Right cardiac atrium (tissue), 5 donors: ENCODE data around the gene OR14A2. TPM values are rescaled to one million over a fixed set of nuclear protein-coding genes. Genes with fewer than 3 reads are reported as not detected.
A peak's percentile ranks its signal among the peaks of the same experiment; 100 is the strongest.
"Not testable (repeated sequence)": the region's sequence is repeated elsewhere in the genome, so short reads cannot be mapped to it uniquely, and the experiment has no call there.

ENCODE experiments used
- ATAC-seq, 2 donors: fragments of 200-7000 bp; cut with Tn5 transposase; one replicate each; pipeline versions ENCODE4 v1.8.0 to v1.9.1; 2020; ENCODE audit warnings: moderate library complexity in 2 of 2, mild to moderate bottlenecking in 1 of 2
- DNase-seq, 3 donors: peaks; one replicate each; pipeline ENCODE4 v3.0.0-alpha.2; 2020
- H3K27ac ChIP-seq: one replicate; pipeline ENCODE4 v1.5.1; 2013; ENCODE audit warnings: mild to moderate bottlenecking, low read length, control low read depth, moderate library complexity
- H3K27me3 ChIP-seq: one replicate; pipeline ENCODE4 v1.6.1; 2013; ENCODE audit not compliant: control insufficient read depth, insufficient read depth
- H3K4me1 ChIP-seq: one replicate; pipeline ENCODE4 v1.6.1; 2013; ENCODE audit warnings: low read length; ENCODE audit not compliant: control insufficient read depth, insufficient read depth
- H3K4me3 ChIP-seq: one replicate; pipeline ENCODE4 v1.5.1; 2013; ENCODE audit warnings: low read length, control low read depth
- H3K9me3 ChIP-seq: one replicate; pipeline ENCODE4 v1.6.1; 2013; ENCODE audit warnings: low read length; ENCODE audit not compliant: control insufficient read depth
- WGBS: extraction: QIAGEN DNeasy Blood & Tissue Kit; methylation state at CpG from one replicate; pipeline ENCODE4 v1.1.7; 2013; 5-methylcytosine and 5-hydroxymethylcytosine counted together
- intact Hi-C, 4 donors: fragments of 100-400 bp; cut with DNase I; formaldehyde crosslinking; loops; one replicate each; pipeline versions ENCODE4 v1.11.0 to v1.14.0; 2022 to 2023
- long read RNA-seq, 4 donors: library from polyadenylated mRNA; unstranded; transcript quantifications; one replicate each; pipeline ENCODE4 v2.0.0, GENCODE V29; 2020 to 2021
- polyA plus RNA-seq: library from polyadenylated mRNA; stranded (reverse); fragments of 200-250 nt; gene quantifications from one replicate; pipeline ENCODE4 v1.2.3, GENCODE V29; 2013
- total RNA-seq, 4 donors: library from RNA; stranded (reverse); fragmentation: NEBNext Ultra II Directional; extraction: Animal tissue kit (Norgen Biotek cat#: 25700); gene quantifications; one replicate each; pipeline ENCODE4 v1.2.1, GENCODE V29; 2021
- donor health status: healthy with polysubstance abuse.
- donor health status: DM: no; HTN: yes; CAD: no.
- donor health status: DM: no; HTN: no; CAD: no.
- donor health status: DM: no; HTN: yes; CAD: no; lungs with severe emphysema.
- donor health status: DM: yes; HTN: yes; CAD: no.

The OR14A2 gene
- total RNA-seq = not detected
- polyA plus RNA-seq = not detected
- long read RNA-seq, donor 1 = 0 reads
- long read RNA-seq, donor 2 = 0 reads
- long read RNA-seq, donor 3 = 0 reads
- long read RNA-seq, donor 4 = 0 reads

GRCh38 chr1:247748041-247748440, at the start of gene OR14A2:
OR14A2 (minus strand) TSS chr1:247748141.
- no peak within 1 kb of the TSS for H3K4me3 ChIP-seq
- H3K4me1 ChIP-seq = no peaks in the 10 kb centered on the region
- H3K27me3 ChIP-seq = no peaks in the 10 kb centered on the region
- no peak for ATAC-seq
- intact Hi-C loops = no loop called here
- H3K27ac ChIP-seq = no peak within 1 kb of the TSS
- H3K9me3 ChIP-seq = no peaks in the 10 kb centered on the region
- no peak for DNase-seq
- WGBS = 92% methylated on average over 2 of the region's 2 CpGs

GRCh38 chr1:247797518-247797917, 49.6 kb upstream of the OR14A2 start:
- H3K9me3 ChIP-seq = no peaks in the 10 kb centered on the region
- H3K27me3 ChIP-seq = no peaks in the 10 kb centered on the region
- no peaks in the 10 kb centered on the region for H3K4me1 ChIP-seq
- no peak overlapping the region for H3K4me3 ChIP-seq
- no peak for ATAC-seq
- no peak for DNase-seq
- intact Hi-C loops = no loop called here
- H3K27ac ChIP-seq = no peak overlapping the region
- under 1% methylated on average over 2 of the region's 2 CpGs for WGBS

GRCh38 chr1:247769603-247770002, 21.7 kb upstream of the OR14A2 start:
- no peaks in the 10 kb centered on the region for H3K27me3 ChIP-seq
- DNase-seq (no peak), ATAC-seq (no peak)
- no peaks in the 10 kb centered on the region for H3K4me1 ChIP-seq
- H3K27ac ChIP-seq = no peak overlapping the region
- H3K9me3 ChIP-seq = no peaks in the 10 kb centered on the region
- H3K4me3 ChIP-seq = no peak overlapping the region
- intact Hi-C loops = no loop called here

- no peak for ATAC-seq
- WGBS = 92% methylated on average over 3 of the region's 3 CpGs
Measured at GRCh38 chr1:247760456-247760855, 12.5 kb upstream of the OR14A2 start, which contains the start of gene OR1C1. OR1C1 (minus strand) TSS chr1:247760556; CDS start chr1:247758406, 2,150 bp downstream.

GRCh38 chr1:247754311-247754710, 6.4 kb upstream of the OR14A2 start:
- H3K27me3 ChIP-seq, ATAC-seq, H3K27ac ChIP-seq, DNase-seq, H3K4me1 ChIP-seq, intact Hi-C loops, H3K9me3 ChIP-seq, H3K4me3 ChIP-seq: not testable (repeated sequence)
- 90% methylated on average over 1 of the region's 1 CpG for WGBS

More at GRCh38 chr1:247760456-247760855, 12.5 kb upstream of the OR14A2 start, which contains the start of gene OR1C1:
- H3K4me1 ChIP-seq = no peaks in the 10 kb centered on the region
- intact Hi-C loops = no loop called here
- no peaks in the 10 kb centered on the region for H3K27me3 ChIP-seq
- H3K27ac ChIP-seq = no peak within 1 kb of the TSS
- no peak for DNase-seq
- H3K4me3 ChIP-seq = no peak within 1 kb of the TSS
- no peaks in the 10 kb centered on the region for H3K9me3 ChIP-seq

GRCh38 chr1:247749870-247750269, 1.9 kb upstream of the OR14A2 start:
- intact Hi-C loops = no loop called here
- Histone ChIP-seq H3K27me3 (no peaks in the 10 kb centered on the region), H3K9me3 (no peaks in the 10 kb centered on the region), H3K27ac (no peak overlapping the region), H3K4me3 (no peak overlapping the region), H3K4me1 (no peaks in the 10 kb centered on the region)
- DNase-seq = peak in 2 of 3 donors; percentile 13 to 21
- 91% methylated on average over 1 of the region's 1 CpG for WGBS
- ATAC-seq = peak in 1 of 2 donors; percentile 29

- 90% methylated on average over 7 of the region's 7 CpGs for WGBS
- Histone ChIP-seq H3K4me3 (no peak overlapping the region), H3K9me3 (no peaks in the 10 kb centered on the region), H3K27ac (no peak overlapping the region), H3K4me1 (no peaks in the 10 kb centered on the region), H3K27me3 (no peaks in the 10 kb centered on the region)
- DNase-seq (peak in 1 of 3 donors; percentile 9), ATAC-seq (no peak)
- intact Hi-C loops = no loop called here
Measured at GRCh38 chr1:247747616-247748015, 325 bp downstream of the OR14A2 start.

- intact Hi-C loops = no loop called here
- 71% methylated on average over 3 of the region's 3 CpGs for WGBS
- H3K4me3 ChIP-seq = no peak overlapping the region
- no peaks in the 10 kb centered on the region for H3K27me3 ChIP-seq
- no peaks in the 10 kb centered on the region for H3K9me3 ChIP-seq
- no peak for ATAC-seq
- H3K4me1 ChIP-seq = no peaks in the 10 kb centered on the region
- DNase-seq = no peak
- no peak overlapping the region for H3K27ac ChIP-seq
Measured at GRCh38 chr1:247746391-247746935, 1.5 kb downstream of the OR14A2 start.

- DNase-seq, intact Hi-C loops: not testable (repeated sequence)
- WGBS = 31% methylated on average over 3 of the region's 3 CpGs
Measured at GRCh38 chr1:247742215-247742760, 5.7 kb downstream of the OR14A2 start.

GRCh38 chr1:247741756-247742155, 6.2 kb downstream of the OR14A2 start:
- 78% methylated on average over 5 of the region's 5 CpGs for WGBS

More at GRCh38 chr1:247742215-247742760, 5.7 kb downstream of the OR14A2 start:
- not testable (repeated sequence) for H3K27me3 ChIP-seq, ATAC-seq, H3K4me3 ChIP-seq, H3K9me3 ChIP-seq, H3K27ac ChIP-seq, H3K4me1 ChIP-seq

GRCh38 chr1:247740721-247741120, 7.2 kb downstream of the OR14A2 start:
- WGBS = 83% methylated on average over 2 of the region's 2 CpGs
- no peaks in the 10 kb centered on the region for H3K4me1 ChIP-seq
- ATAC-seq (no peak), DNase-seq (no peak)
- H3K9me3 ChIP-seq = no peaks in the 10 kb centered on the region
- no peaks in the 10 kb centered on the region for H3K27me3 ChIP-seq
- no peak overlapping the region for H3K4me3 ChIP-seq
- no peak overlapping the region for H3K27ac ChIP-seq
- intact Hi-C loops = no loop called here

More at GRCh38 chr1:247741756-247742155, 6.2 kb downstream of the OR14A2 start:
- Histone ChIP-seq H3K9me3 (no peaks in the 10 kb centered on the region), H3K4me3 (no peak overlapping the region), H3K27ac (no peak overlapping the region), H3K27me3 (no peaks in the 10 kb centered on the region), H3K4me1 (no peaks in the 10 kb centered on the region)
- DNase-seq (no peak), ATAC-seq (no peak)
- intact Hi-C loops = no loop called here
